ENCODE measurements around the gene NFIX. TPM values are rescaled to one million over a fixed set of nuclear protein-coding genes. Genes with fewer than 3 reads are reported as not detected.
A peak's percentile ranks its signal among the peaks of the same experiment; 100 is the strongest.

Gene NFIX
- total RNA-seq, 3 donors from 2014 or later (not counting 1 experiment from before 2014, with no cell fraction given): 0.61 to 2.1 (median 1.3) TPM

DNA sequence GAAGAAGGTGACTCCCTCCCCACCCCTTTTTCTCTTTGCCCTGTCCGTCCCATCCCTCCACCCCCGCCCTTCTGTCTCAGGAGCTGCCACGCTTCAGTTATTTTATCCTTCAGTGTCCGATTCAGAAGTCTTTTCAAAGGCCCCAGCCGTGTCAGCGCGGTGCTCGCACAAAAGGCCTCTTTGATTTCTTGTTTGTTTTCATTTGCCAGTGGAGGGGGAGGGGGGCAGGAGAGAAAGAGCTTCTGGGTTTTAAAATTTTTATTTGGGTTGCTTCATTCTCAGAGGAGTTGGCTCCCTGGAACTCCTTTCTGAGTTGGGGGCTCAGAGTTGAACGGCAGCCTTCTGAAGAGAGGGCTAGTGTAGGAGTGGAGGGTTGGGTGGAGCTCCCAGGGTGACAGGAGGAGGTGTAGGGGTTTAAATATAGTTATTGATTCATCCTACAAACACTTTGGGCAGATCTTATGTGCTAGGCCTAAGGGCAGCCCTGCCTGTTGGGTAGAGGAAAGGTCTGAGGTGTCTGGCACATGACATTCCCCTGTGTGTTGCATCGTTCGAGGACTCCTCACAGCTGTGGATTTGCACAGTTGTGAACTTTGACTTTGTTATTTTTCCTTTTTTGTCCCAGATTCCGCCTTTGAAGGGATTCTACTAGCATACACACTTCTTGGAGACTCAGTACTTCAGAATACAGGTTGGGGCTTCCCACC is 36.8 kb downstream of the NFIX start:
- no peaks in the 10 kb centered on the region for H3K4me1 ChIP-seq (ENCODE audit: control insufficient read depth, insufficient read depth, low read length)
- TF ChIP-seq, protein P1, sequence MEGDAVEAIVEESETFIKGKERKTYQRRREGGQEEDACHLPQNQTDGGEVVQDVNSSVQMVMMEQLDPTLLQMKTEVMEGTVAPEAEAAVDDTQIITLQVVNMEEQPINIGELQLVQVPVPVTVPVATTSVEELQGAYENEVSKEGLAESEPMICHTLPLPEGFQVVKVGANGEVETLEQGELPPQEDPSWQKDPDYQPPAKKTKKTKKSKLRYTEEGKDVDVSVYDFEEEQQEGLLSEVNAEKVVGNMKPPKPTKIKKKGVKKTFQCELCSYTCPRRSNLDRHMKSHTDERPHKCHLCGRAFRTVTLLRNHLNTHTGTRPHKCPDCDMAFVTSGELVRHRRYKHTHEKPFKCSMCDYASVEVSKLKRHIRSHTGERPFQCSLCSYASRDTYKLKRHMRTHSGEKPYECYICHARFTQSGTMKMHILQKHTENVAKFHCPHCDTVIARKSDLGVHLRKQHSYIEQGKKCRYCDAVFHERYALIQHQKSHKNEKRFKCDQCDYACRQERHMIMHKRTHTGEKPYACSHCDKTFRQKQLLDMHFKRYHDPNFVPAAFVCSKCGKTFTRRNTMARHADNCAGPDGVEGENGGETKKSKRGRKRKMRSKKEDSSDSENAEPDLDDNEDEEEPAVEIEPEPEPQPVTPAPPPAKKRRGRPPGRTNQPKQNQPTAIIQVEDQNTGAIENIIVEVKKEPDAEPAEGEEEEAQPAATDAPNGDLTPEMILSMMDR (IDR thresholded peaks at IDR 0.05): no peak
- Mint-ChIP-seq H3K27ac (no peak overlapping the region), H3K27me3 (ENCODE audit: low read depth in 2 of 2) (peaks cover 8 to 14% of the 10 kb centered on the region in 2 donors), H3K9me3 (no peaks in the 10 kb centered on the region), H3K4me3 (no peak overlapping the region), H3K36me3 (no peaks in the 10 kb centered on the region), H3K4me1 (peaks cover 7 to 11% of the 10 kb centered on the region in 2 donors)
- DNase-seq (no peak), ATAC-seq (no peak)
- no peaks in the 10 kb centered on the region for H3K9me3 ChIP-seq (ENCODE audit: control insufficient read depth, insufficient read depth, low read length)
- WGBS (ENCODE audit: insufficient coverage): 93% methylated on average over 11 of the region's 12 CpGs
- H3K4me3 ChIP-seq (ENCODE audit: low read length): no peak overlapping the region
- intact Hi-C loops (cut with micrococcal nuclease): no loop called here
- H3K36me3 ChIP-seq (ENCODE audit: control insufficient read depth, insufficient read depth, low read length): no peaks in the 10 kb centered on the region
- no peaks in the 10 kb centered on the region for H3K27me3 ChIP-seq (ENCODE audit: control insufficient read depth, insufficient read depth, low read length)
- H3K27ac ChIP-seq (ENCODE audit: low read length): no peak overlapping the region

DNA sequence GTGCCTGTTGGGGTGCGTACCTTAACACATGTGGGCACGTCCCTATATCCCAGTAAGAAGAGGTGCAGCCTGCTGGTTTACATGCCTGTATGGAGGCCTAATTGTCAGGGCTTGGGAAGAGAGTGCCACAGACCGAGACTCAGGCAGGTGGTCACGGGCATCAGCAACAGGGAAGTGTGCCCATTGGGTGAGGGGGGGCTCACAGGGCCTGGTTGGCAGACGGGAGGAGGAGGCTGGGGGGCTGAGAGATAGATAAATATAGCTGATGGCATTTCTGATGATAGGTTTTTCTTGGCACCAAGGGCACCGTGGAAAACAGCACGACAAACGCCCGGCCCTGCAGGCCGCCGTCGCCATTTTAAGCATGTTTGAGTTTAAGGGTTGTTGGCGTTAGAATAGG is 37.6 kb downstream of the NFIX start:
- intact Hi-C loops (cut with micrococcal nuclease): loop anchor here (1.0 kb wide), 1 partner anchor 28 kb away; no protein-coding TSS in a partner anchor
- no peak overlapping the region for H3K4me3 Mint-ChIP-seq

DNA sequence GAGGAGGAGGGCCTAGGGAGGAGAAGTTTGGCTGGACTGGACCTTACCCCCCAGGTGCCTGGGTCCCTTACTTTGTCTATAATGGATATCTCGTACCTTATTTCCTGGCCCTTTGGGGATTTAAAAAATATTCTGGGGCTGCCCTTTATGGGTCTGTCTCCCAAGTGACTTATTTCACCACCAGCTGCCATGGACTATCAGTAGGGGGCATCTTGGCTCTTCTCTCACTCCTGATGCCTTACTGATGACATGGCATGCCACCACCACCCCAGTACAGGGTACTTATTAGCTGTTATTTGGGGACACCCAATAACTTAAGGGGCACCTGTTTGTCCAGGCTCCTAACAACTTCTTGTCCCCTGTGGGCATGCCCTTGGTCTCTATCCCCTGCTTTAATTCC is 38.0 kb downstream of the NFIX start:
- no peak overlapping the region for H3K4me3 ChIP-seq (ENCODE audit: low read length)
- H3K27me3 ChIP-seq (ENCODE audit: control insufficient read depth, insufficient read depth, low read length): no peaks in the 10 kb centered on the region
- H3K9me3 ChIP-seq (ENCODE audit: control insufficient read depth, insufficient read depth, low read length): no peaks in the 10 kb centered on the region
- H3K36me3 ChIP-seq (ENCODE audit: control insufficient read depth, insufficient read depth, low read length): no peaks in the 10 kb centered on the region
- no peak overlapping the region for H3K27ac ChIP-seq (ENCODE audit: low read length)
- 100% methylated on average over 1 of the region's 1 CpG for WGBS (ENCODE audit: insufficient coverage)
- TF ChIP-seq, protein P1 (IDR thresholded peaks at IDR 0.05): no peak
- intact Hi-C loops (cut with micrococcal nuclease): loop anchor here (1.0 kb wide), 1 partner anchor 28 kb away; no protein-coding TSS in a partner anchor
- Mint-ChIP-seq H3K36me3 (no peaks in the 10 kb centered on the region), H3K4me1 (peaks cover 7 to 11% of the 10 kb centered on the region in 2 donors), H3K9me3 (no peaks in the 10 kb centered on the region), H3K27ac (no peak overlapping the region), H3K27me3 (ENCODE audit: low read depth in 2 of 2) (peaks cover 6 to 12% of the 10 kb centered on the region in 2 donors), H3K4me3 (no peak overlapping the region)
- ATAC-seq (peak in 1 of 3 donors; percentile 41), DNase-seq (peak in 1 of 2 donors; percentile 37)
- H3K4me1 ChIP-seq (ENCODE audit: control insufficient read depth, insufficient read depth, low read length): no peaks in the 10 kb centered on the region

More for the DNA sequence above, 37.6 kb downstream of the NFIX start:
- H3K27ac ChIP-seq (ENCODE audit: low read length): no peak overlapping the region
- no peak for ATAC-seq
- 95% methylated on average over 13 of the region's 13 CpGs for WGBS (ENCODE audit: insufficient coverage)
- peaks cover 6 to 14% of the 10 kb centered on the region in 2 donors for H3K27me3 Mint-ChIP-seq (ENCODE audit: low read depth in 2 of 2)
- H3K27me3 ChIP-seq (ENCODE audit: control insufficient read depth, insufficient read depth, low read length): no peaks in the 10 kb centered on the region
- H3K27ac Mint-ChIP-seq: no peak overlapping the region
- no peaks in the 10 kb centered on the region for H3K36me3 ChIP-seq (ENCODE audit: control insufficient read depth, insufficient read depth, low read length)
- no peaks in the 10 kb centered on the region for H3K36me3 Mint-ChIP-seq
- H3K9me3 Mint-ChIP-seq: no peaks in the 10 kb centered on the region
- TF ChIP-seq, protein P1 (IDR thresholded peaks at IDR 0.05): no peak
- no peaks in the 10 kb centered on the region for H3K4me1 ChIP-seq (ENCODE audit: control insufficient read depth, insufficient read depth, low read length)
- no peak overlapping the region for H3K4me3 ChIP-seq (ENCODE audit: low read length)
- H3K9me3 ChIP-seq (ENCODE audit: control insufficient read depth, insufficient read depth, low read length): no peaks in the 10 kb centered on the region
- peaks cover 7 to 11% of the 10 kb centered on the region in 2 donors for H3K4me1 Mint-ChIP-seq
- no peak for DNase-seq

Measured in natural killer cell (primary cell).